Thyroid gland (tissue), 4 donors: ENCODE results near the gene GAPT.

Source experiments
- CTCF ChIP-seq, 6 experiments: fragments of 200-600 bp in 3 of 6; fragments of 450-650 bp in 3 of 6; sonication (generic) in 3 of 6; IDR thresholded peaks; one replicate each; pipeline ENCODE4 v1.5.1; 2016 to 2019; ENCODE audit warnings: antibody characterized with exemption in 6 of 6, mild to moderate bottlenecking in 2 of 6, inconsistent platforms in 1 of 6, moderate library complexity in 1 of 6
- POLR2A ChIP-seq, 2 donors: fragments of 450-650 bp; IDR thresholded peaks; one replicate each; pipeline ENCODE4 v1.6.1; 2017; ENCODE audit warnings: antibody characterized with exemption in 2 of 2, mild to moderate bottlenecking in 2 of 2, moderate library complexity in 1 of 2

- TF ChIP-seq POLR2A (IDR thresholded peaks at IDR 0.05) = no peak
- TF ChIP-seq CTCF (IDR thresholded peaks at IDR 0.05) = no peak
Observed at GRCh38 chr5:58544926-58545325, 53.7 kb downstream of the GAPT start.
